Right lobe of liver (tissue), 6 donors: ENCODE results near the gene FGF7. TPM values are rescaled to one million over a fixed set of nuclear protein-coding genes. Genes with fewer than 3 reads are reported as not detected.

Experiments used
- ATAC-seq, 4 donors: fragments of 200-7000 bp; cut with Tn5 transposase; one replicate each; pipeline ENCODE4 v1.9.1; 2020; ENCODE audit warnings: mild to moderate bottlenecking in 4 of 4, moderate library complexity in 4 of 4
- DNase-seq, 3 donors: peaks; one replicate each; pipeline ENCODE4 v3.0.0-alpha.2; 2020
- H3K27ac ChIP-seq, 3 donors: fragments of 200-600 bp; one replicate each; pipeline ENCODE4 v1.8.0; 2022
- H3K27me3 ChIP-seq, 2 donors: fragments of 200-600 bp; one replicate each; pipeline ENCODE4 v1.8.0; 2022
- H3K36me3 ChIP-seq, 4 donors: fragments of 200-600 bp; sonication (generic) in 1 of 4; one replicate each; pipeline versions ENCODE4 v1.5.1 to v1.8.0; 2017 to 2022; ENCODE audit warnings: control low read depth in 1 of 4
- H3K4me1 ChIP-seq, 4 donors: fragments of 200-600 bp; sonication (generic) in 1 of 4; one replicate each; pipeline versions ENCODE4 v1.5.1 to v1.8.0; 2017 to 2022; ENCODE audit warnings: control low read depth in 1 of 4
- H3K4me3 ChIP-seq, 3 donors: fragments of 200-600 bp; one replicate each; pipeline ENCODE4 v1.8.0; 2022
- H3K9me3 ChIP-seq, 4 donors: fragments of 200-600 bp; sonication (generic) in 1 of 4; one replicate each; pipeline versions ENCODE4 v1.5.1 to v1.8.0; 2017 to 2022; ENCODE audit warnings: control low read depth in 1 of 4
- POLR2A ChIP-seq: fragments of 450-650 bp; IDR thresholded peaks from one replicate; pipeline ENCODE4 v1.6.1; 2017; ENCODE audit warnings: antibody characterized with exemption, mild to moderate bottlenecking
- WGBS: methylation state at CpG from one replicate; pipeline ENCODE4 v1.1.6; 2018; ENCODE audit warnings: low coverage, low lambda C conversion rate; ENCODE audit not compliant: insufficient coverage; ENCODE audit errors: missing lambda C conversion rate; 5-methylcytosine and 5-hydroxymethylcytosine counted together
- intact Hi-C, 2 donors: fragments of 100-400 bp; cut with DNase I; formaldehyde crosslinking; loops; one replicate each; pipeline versions ENCODE4 v1.11.2 to v1.14.1; 2022
- total RNA-seq, 6 experiments: library from RNA; depleted of rRNA in 2 of 6; stranded (reverse); fragments of >200 nt in 2 of 6; fragmentation: NEBNext Ultra II Directional in 3 of 6; extraction: Animal tissue kit (Norgen Biotek cat#: 25700) in 3 of 6; gene quantifications; one replicate each; pipeline versions ENCODE4 v1.1.0 to v1.2.4, GENCODE V29; 2016 to 2023
- TF ChIP-seq, protein P1 (sequence below), 4 donors: fragments of 200-600 bp in 3 of 4; fragments of 450-650 bp in 1 of 4; IDR thresholded peaks; one replicate each; pipeline versions ENCODE4 v1.5.1 to v1.8.0; 2016 to 2022; ENCODE audit warnings: antibody characterized with exemption in 4 of 4, mild to moderate bottlenecking in 2 of 4
- donor health status: DM: no; HTN: yes; CAD: no.
- donor health status: DM: no; HTN: no; CAD: no.
- donor health status: DM: no; HTN: no; CAD: no.
- donor health status: DM: no; HTN: yes; CAD: no.
- donor health status: DM: no; HTN: yes; CAD: no.

FGF7 gene
- total RNA-seq, 6 experiments from 2014 or later: 0.09 to 1.0 (median 0.36) TPM

GRCh38 chr15:49436751-49437150 is 13.7 kb downstream of the FGF7 start:
- DNase-seq: no peak
- no peaks in the 10 kb centered on the region for H3K4me1 ChIP-seq
- 71% methylated on average over 2 of the region's 2 CpGs for WGBS
- H3K27me3 ChIP-seq: no peaks in the 10 kb centered on the region
- H3K9me3 ChIP-seq: no peaks in the 10 kb centered on the region
- no peak for TF ChIP-seq POLR2A
- TF ChIP-seq, protein P1, sequence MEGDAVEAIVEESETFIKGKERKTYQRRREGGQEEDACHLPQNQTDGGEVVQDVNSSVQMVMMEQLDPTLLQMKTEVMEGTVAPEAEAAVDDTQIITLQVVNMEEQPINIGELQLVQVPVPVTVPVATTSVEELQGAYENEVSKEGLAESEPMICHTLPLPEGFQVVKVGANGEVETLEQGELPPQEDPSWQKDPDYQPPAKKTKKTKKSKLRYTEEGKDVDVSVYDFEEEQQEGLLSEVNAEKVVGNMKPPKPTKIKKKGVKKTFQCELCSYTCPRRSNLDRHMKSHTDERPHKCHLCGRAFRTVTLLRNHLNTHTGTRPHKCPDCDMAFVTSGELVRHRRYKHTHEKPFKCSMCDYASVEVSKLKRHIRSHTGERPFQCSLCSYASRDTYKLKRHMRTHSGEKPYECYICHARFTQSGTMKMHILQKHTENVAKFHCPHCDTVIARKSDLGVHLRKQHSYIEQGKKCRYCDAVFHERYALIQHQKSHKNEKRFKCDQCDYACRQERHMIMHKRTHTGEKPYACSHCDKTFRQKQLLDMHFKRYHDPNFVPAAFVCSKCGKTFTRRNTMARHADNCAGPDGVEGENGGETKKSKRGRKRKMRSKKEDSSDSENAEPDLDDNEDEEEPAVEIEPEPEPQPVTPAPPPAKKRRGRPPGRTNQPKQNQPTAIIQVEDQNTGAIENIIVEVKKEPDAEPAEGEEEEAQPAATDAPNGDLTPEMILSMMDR (IDR thresholded peaks at IDR 0.05): no peak
- ATAC-seq: no peak
- no peak overlapping the region for H3K27ac ChIP-seq
- no peaks in the 10 kb centered on the region for H3K36me3 ChIP-seq
- intact Hi-C loops: no loop called here
- no peak overlapping the region for H3K4me3 ChIP-seq

DNA sequence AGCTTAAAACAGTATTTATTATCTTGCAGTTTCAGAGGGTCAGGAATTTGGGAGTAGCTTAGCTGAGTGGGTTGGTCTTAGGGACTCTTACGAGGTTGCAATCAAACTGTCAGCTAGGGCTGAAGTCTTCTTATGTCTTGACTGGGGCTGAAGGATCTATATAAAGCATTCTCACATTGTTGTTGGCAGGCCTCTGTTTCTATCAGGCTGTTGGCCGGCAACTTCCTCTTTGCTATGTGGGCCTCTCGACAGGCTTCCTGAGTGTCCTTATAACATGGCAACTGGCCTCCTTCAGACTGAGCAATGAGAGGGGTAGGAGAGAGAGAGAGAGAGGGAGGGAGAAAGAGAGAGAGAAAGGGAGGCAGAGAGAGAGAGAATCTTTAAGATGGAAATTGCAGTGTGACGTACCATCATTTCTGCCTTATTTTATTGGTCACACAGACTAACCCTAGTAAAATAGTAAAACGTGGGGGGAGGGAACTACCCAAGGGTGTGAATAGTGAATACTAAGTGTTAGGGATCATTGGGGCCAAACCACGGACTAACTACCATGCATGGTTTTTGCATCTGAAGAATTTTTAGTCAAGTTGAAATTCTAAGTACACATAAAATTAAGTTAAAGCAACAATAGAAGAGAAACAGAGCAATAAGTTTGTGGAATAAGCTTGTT is 16.1 kb downstream of the FGF7 start:
- no peak for TF ChIP-seq POLR2A
- TF ChIP-seq, protein P1 (IDR thresholded peaks at IDR 0.05): no peak
- intact Hi-C loops: no loop called here
- DNase-seq: peak in 1 of 3 donors; percentile 44
- peak in 3 of 4 donors; percentile 22 to 57 (median 36) for ATAC-seq
- Histone ChIP-seq H3K4me3 (no peak overlapping the region), H3K27me3 (no peaks in the 10 kb centered on the region), H3K36me3 (no peaks in the 10 kb centered on the region), H3K9me3 (no peaks in the 10 kb centered on the region), H3K27ac (no peak overlapping the region), H3K4me1 (no peaks in the 10 kb centered on the region)
- 31% methylated on average over 6 of the region's 6 CpGs for WGBS

GRCh38 chr15:49439678-49440395 is 16.8 kb downstream of the FGF7 start:
- Histone ChIP-seq H3K27ac (no peak overlapping the region), H3K27me3 (no peaks in the 10 kb centered on the region), H3K9me3 (no peaks in the 10 kb centered on the region), H3K36me3 (no peaks in the 10 kb centered on the region), H3K4me3 (no peak overlapping the region), H3K4me1 (no peaks in the 10 kb centered on the region)
- WGBS: 47% methylated on average over 5 of the region's 5 CpGs
- TF ChIP-seq, protein P1 (IDR thresholded peaks at IDR 0.05): no peak
- TF ChIP-seq POLR2A: no peak
- no peak for DNase-seq
- ATAC-seq: no peak
- intact Hi-C loops: no loop called here

GRCh38 chr15:49441356-49441755 is 18.3 kb downstream of the FGF7 start:
- no peak for ATAC-seq
- Histone ChIP-seq H3K36me3 (no peaks in the 10 kb centered on the region), H3K4me3 (no peak overlapping the region), H3K27ac (no peak overlapping the region), H3K4me1 (no peaks in the 10 kb centered on the region), H3K9me3 (no peaks in the 10 kb centered on the region), H3K27me3 (no peaks in the 10 kb centered on the region)
- DNase-seq: no peak
- TF ChIP-seq, protein P1 (IDR thresholded peaks at IDR 0.05): no peak
- no peak for TF ChIP-seq POLR2A
- intact Hi-C loops: no loop called here
